Measurements from ENCODE around the gene SNTA1.

DNA sequence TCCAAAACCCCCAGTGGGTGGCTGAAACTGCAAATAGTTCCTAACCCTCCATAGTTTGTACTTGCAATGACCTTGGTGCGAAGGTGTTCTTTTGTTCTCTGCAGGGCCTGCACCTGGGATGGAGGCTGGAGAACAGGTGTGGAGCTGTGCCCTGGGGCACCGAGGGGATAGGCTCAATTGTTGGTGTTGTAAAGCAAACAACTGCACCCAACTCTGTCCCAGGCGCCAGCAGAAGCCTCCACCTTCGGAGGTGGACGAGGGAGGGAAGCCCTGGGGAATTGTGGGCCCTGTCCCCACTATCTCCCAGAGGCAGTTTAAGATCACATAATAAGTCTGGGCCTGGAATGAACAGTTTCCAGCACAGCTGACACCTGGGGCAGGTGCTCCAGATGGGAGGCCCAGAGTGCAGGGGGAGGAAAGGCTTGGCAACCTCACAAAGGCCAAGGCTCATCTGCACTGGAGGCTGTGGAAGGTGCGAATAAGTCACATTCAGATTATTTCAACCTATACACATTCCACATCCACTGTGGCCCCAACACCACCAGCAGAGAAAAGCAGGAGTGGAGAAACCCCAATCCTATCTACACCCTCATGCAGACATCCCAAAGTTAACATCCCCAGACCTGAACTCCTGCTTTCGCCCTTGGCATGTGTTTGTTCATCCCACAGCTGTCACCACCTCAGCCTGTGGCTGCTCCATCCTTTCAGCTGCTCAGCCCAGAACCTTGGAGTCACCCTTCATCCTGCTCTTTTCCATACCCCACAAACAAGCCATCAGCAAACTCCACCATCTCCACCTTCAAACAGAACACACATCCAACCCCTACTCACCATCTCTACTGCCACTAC is 34.0 kb upstream of the SNTA1 start:
- TF ChIP-seq, protein P1, sequence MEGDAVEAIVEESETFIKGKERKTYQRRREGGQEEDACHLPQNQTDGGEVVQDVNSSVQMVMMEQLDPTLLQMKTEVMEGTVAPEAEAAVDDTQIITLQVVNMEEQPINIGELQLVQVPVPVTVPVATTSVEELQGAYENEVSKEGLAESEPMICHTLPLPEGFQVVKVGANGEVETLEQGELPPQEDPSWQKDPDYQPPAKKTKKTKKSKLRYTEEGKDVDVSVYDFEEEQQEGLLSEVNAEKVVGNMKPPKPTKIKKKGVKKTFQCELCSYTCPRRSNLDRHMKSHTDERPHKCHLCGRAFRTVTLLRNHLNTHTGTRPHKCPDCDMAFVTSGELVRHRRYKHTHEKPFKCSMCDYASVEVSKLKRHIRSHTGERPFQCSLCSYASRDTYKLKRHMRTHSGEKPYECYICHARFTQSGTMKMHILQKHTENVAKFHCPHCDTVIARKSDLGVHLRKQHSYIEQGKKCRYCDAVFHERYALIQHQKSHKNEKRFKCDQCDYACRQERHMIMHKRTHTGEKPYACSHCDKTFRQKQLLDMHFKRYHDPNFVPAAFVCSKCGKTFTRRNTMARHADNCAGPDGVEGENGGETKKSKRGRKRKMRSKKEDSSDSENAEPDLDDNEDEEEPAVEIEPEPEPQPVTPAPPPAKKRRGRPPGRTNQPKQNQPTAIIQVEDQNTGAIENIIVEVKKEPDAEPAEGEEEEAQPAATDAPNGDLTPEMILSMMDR (IDR thresholded peaks at IDR 0.05), result no peak
- TF ChIP-seq POLR2A (IDR thresholded peaks at IDR 0.05) (no peak), EP300 (IDR thresholded peaks at IDR 0.05) (no peak), POLR2AphosphoS5 (IDR thresholded peaks at IDR 0.05) (no peak)
